HT1080 (cell line): ENCODE measurements around the gene CAMK2D. TPM values are rescaled to one million over a fixed set of nuclear protein-coding genes. Genes with fewer than 3 reads are reported as not detected.

Experiments
- DNase-seq: peaks from one replicate; pipeline ENCODE4 v3.0.0-alpha.2; 2015; ENCODE audit warnings: low read depth
- small RNA-seq: library from RNA; depleted of rRNA; stranded (forward); fragments of <200 nt; gene quantifications from one replicate; pipeline ENCODE3, GENCODE V24; 2014
- total RNA-seq: library from RNA; depleted of rRNA; stranded (reverse); fragments of >200 nt; shearing (Covaris generic); gene quantifications from 2 replicates; pipeline ENCODE4 v1.2.3, GENCODE V29; 2014; rRNA removed

CAMK2D gene
- total RNA-seq, 1 experiment from 2014 or later, result 10.6 TPM

- DNase-seq, result no peak
Observed at GRCh38 chr4:113404167-113404571, 357.4 kb downstream of the CAMK2D start.

Small RNAs within 50 kb of the gene (small RNA-seq; reads per million reads assigned to genes)
- not detected for gene RN7SL184P
- not detected for gene RNU1-138P

Other genes starting within 250 kb of the CAMK2D start
- 11.8 and 12.4 TPM in 2 replicates for gene ARSJ, start 217.9 kb upstream of the CAMK2D start, total RNA-seq